SK-N-SH (cell line): ENCODE results near the gene NPIPB2. TPM values are rescaled to one million over a fixed set of nuclear protein-coding genes. Genes with fewer than 3 reads are reported as not detected.

Experiments
- CTCF ChIA-PET: fragments of 300-600, 350-600 bp; formaldehyde crosslinking; extraction: SDS; loops from one replicate; lab custom pipeline; 2021; lab: Yijun Ruan, JAX
- POLR2A ChIA-PET: fragments of 350-600 bp; sonication (Branson Sonifier 250); formaldehyde crosslinking; extraction: SDS; loops from one replicate; lab custom pipeline; 2020; ENCODE audit warnings: antibody characterized with exemption, inconsistent platforms; lab: Yijun Ruan, JAX
- DNase-seq: peaks from one replicate; pipeline ENCODE4 v3.0.0; 2012
- H2AFZ ChIP-seq: fragments of 200-600 bp; sonication (generic); 2 replicates; pipeline ENCODE4 v1.8.1; 2016; ENCODE audit warnings: antibody characterized with exemption, mild to moderate bottlenecking, low read depth
- H3F3A ChIP-seq: fragments of 200-600 bp; sonication (generic); replicated peaks from 2 replicates; pipeline ENCODE3; 2016; ENCODE audit warnings: antibody characterized with exemption, mild to moderate bottlenecking; ENCODE audit not compliant: insufficient read depth
- H3K27ac ChIP-seq, 2 experiments: fragments of 200-500 bp in 1 of 2; fragments of 200-600 bp in 1 of 2; sonication (Bioruptor generic) in 1 of 2; sonication (generic), shearing (Covaris generic) in 1 of 2; 2 replicates each; pipeline versions ENCODE4 v1.5.1 to v1.6.1; 2014 to 2016; ENCODE audit warnings: low read depth in 2 of 2, inconsistent platforms in 1 of 2, low read length in 1 of 2, mild to moderate bottlenecking in 1 of 2, mixed read lengths in 1 of 2
- H3K27me3 ChIP-seq: fragments of 200-600 bp; sonication (generic), shearing (Covaris generic); 2 replicates; pipeline ENCODE4 v1.6.1; 2016; ENCODE audit warnings: mixed run types; ENCODE audit not compliant: insufficient read depth
- H3K36me3 ChIP-seq, 2 experiments: fragments of 200-500 bp in 1 of 2; fragments of 200-600 bp in 1 of 2; sonication (Bioruptor generic) in 1 of 2; sonication (generic) in 1 of 2; replicated peaks in 1 of 2; 2 replicates each; pipeline versions ENCODE3 to v1.5.1; 2014 to 2016; ENCODE audit warnings: low read length in 1 of 2, mild to moderate bottlenecking in 1 of 2; ENCODE audit not compliant: insufficient read depth in 2 of 2, control insufficient read depth in 1 of 2
- H3K4me1 ChIP-seq, 2 experiments: fragments of 200-500 bp in 1 of 2; fragments of 200-600 bp in 1 of 2; sonication (Bioruptor generic) in 1 of 2; sonication (generic), shearing (Covaris generic) in 1 of 2; 2 replicates each; pipeline versions ENCODE4 v1.5.1 to v1.6.1; 2014 to 2016; ENCODE audit warnings: low read depth in 1 of 2, low read length in 1 of 2, mixed run types in 1 of 2; ENCODE audit not compliant: insufficient read depth in 2 of 2, control insufficient read depth in 1 of 2
- H3K4me2 ChIP-seq: fragments of 200-600 bp; sonication (generic), shearing (Covaris generic); 2 replicates; pipeline ENCODE4 v1.6.1; 2017; ENCODE audit warnings: mixed run types
- H3K4me3 ChIP-seq, 2 experiments: fragments of 200-500 bp in 1 of 2; fragments of 200-600 bp in 1 of 2; sonication (Bioruptor generic) in 1 of 2; sonication (generic), shearing (Covaris generic) in 1 of 2; 2 replicates each; pipeline versions ENCODE4 v1.5.1 to v1.8.1; 2014 to 2016; ENCODE audit warnings: low read depth in 2 of 2, inconsistent platforms in 1 of 2, low read length in 1 of 2, mild to moderate bottlenecking in 1 of 2, mixed read lengths in 1 of 2, moderate library complexity in 1 of 2
- H3K79me2 ChIP-seq: fragments of 200-600 bp; sonication (generic); 2 replicates; pipeline ENCODE4 v1.8.1; 2017; ENCODE audit warnings: mild to moderate bottlenecking; ENCODE audit not compliant: insufficient read depth
- H3K9ac ChIP-seq: fragments of 200-600 bp; sonication (generic); 2 replicates; pipeline ENCODE4 v1.6.1; 2017; ENCODE audit warnings: mixed run types
- H3K9me2 ChIP-seq: fragments of 200-600 bp; sonication (generic); 2 replicates; pipeline ENCODE4 v1.6.1; 2017; ENCODE audit warnings: mixed run types
- H3K9me3 ChIP-seq: fragments of 200-600 bp; sonication (generic); 2 replicates; pipeline ENCODE4 v1.6.1; 2017; ENCODE audit warnings: mixed run types, mild to moderate bottlenecking, moderate library complexity
- H4K20me1 ChIP-seq: fragments of 200-600 bp; sonication (generic); 2 replicates; pipeline ENCODE4 v1.6.1; 2017; ENCODE audit warnings: mild to moderate bottlenecking, mixed run types; ENCODE audit not compliant: insufficient read depth
- CTCF ChIP-seq: fragments of 200-600 bp; sonication (generic); IDR thresholded peaks from 2 replicates; pipeline ENCODE4 v1.6.1; 2017; ENCODE audit warnings: antibody characterized with exemption, mild to moderate bottlenecking, moderate library complexity
- EZH2phosphoT487 ChIP-seq: fragments of 200-600 bp; sonication (generic); IDR thresholded peaks from 2 replicates; pipeline ENCODE4 v1.6.1; 2017; ENCODE audit warnings: low read depth, mixed run types, mild to moderate bottlenecking, antibody characterized with exemption, moderate library complexity, borderline replicate concordance
- GABPA ChIP-seq: IDR thresholded peaks from 2 replicates; pipeline ENCODE4 v1.4.0; 2012; ENCODE audit warnings: low read depth, mild to moderate bottlenecking
- GATA2 ChIP-seq: sonication (generic); formaldehyde crosslinking; IDR thresholded peaks from 2 replicates; pipeline ENCODE4 v1.5.0; 2020; ENCODE audit warnings: mild to moderate bottlenecking, missing genetic modification reagents
- MAX ChIP-seq: IDR thresholded peaks from 2 replicates; pipeline ENCODE4 v1.4.0; 2012; ENCODE audit warnings: low read depth
- MEF2A ChIP-seq: IDR thresholded peaks from 2 replicates; pipeline ENCODE4 v1.4.0; 2012; ENCODE audit warnings: low read depth, borderline replicate concordance
- NRF1 ChIP-seq: IDR thresholded peaks from 2 replicates; pipeline ENCODE4 v1.6.1; 2012; ENCODE audit warnings: low read depth, mild to moderate bottlenecking, low read length
- RCOR1 ChIP-seq: fragments of 150-350 bp; IDR thresholded peaks from 2 replicates; pipeline ENCODE4 v1.6.1; 2017; ENCODE audit warnings: antibody characterized with exemption, low read length
- SMC3 ChIP-seq: IDR thresholded peaks from 2 replicates; pipeline ENCODE4 v1.6.1; 2012; ENCODE audit warnings: low read depth, low read length, improper control_type of control experiment
- WGBS: methylation state at CpG from one replicate; pipeline ENCODE4 v1.1.6; 2017; ENCODE audit warnings: low lambda C conversion rate; 5-methylcytosine and 5-hydroxymethylcytosine counted together
- polyA plus RNA-seq, 3 experiments: library from polyadenylated mRNA; depleted of rRNA; stranded (reverse); fragments of >200 nt; gene quantifications; 2 replicates each; pipeline ENCODE4 v1.2.3, GENCODE V29; 2012

The NPIPB2 gene
- polyA plus RNA-seq, 1 of the 3 experiments (the other 2 are of a cell fraction) = 9.3 TPM

GRCh38 chr16:11890231-11890965 is 51.4 kb downstream of the NPIPB2 start:
- peaks cover 45 to 79% of the 10 kb centered on the region in 2 experiments for H3K36me3 ChIP-seq
- H3K4me1 ChIP-seq = no peaks in the 10 kb centered on the region
- no peaks in the 10 kb centered on the region for H3K9me3 ChIP-seq
- no peak overlapping the region for H3K4me2 ChIP-seq
- CTCF ChIA-PET = no interaction called here
- H4K20me1 ChIP-seq = 0 out of 2 replicates have a peak, but pooled peaks cover 4% of the 10 kb centered on the region
- 96% methylated on average over 5 of the region's 5 CpGs for WGBS
- H3K27ac ChIP-seq = no peak overlapping the region
- H2AFZ ChIP-seq = no peak overlapping the region
- no peak for DNase-seq
- peaks cover 70% of the 10 kb centered on the region for H3K79me2 ChIP-seq
- peaks cover 24% of the 10 kb centered on the region for H3F3A ChIP-seq
- POLR2A ChIA-PET = no interaction called here
- TF ChIP-seq CTCF = no peak
- no peak for TF ChIP-seq NRF1
- no peak for TF ChIP-seq RCOR1
- no peak for TF ChIP-seq MEF2A
- TF ChIP-seq, all 33 proteins: peak for 0
- Histone ChIP-seq H3K27me3 (no peaks in the 10 kb centered on the region), H3K9me2 (no peaks in the 10 kb centered on the region), H3K4me3 (no peak overlapping the region), H3K9ac (no peak overlapping the region)

GRCh38 chr16:11886881-11887280 is 55.0 kb downstream of the NPIPB2 start:
- Histone ChIP-seq H3K36me3 (peaks cover 43 to 82% of the 10 kb centered on the region in 2 experiments), H3K4me3 (no peak overlapping the region), H3K9ac (no peak overlapping the region), H3K79me2 (peaks cover 53% of the 10 kb centered on the region; the same call in 1 of the 2 replicates), H3K9me3 (no peaks in the 10 kb centered on the region), H3F3A (peaks cover 31% of the 10 kb centered on the region), H2AFZ (no peak overlapping the region), H3K4me1 (no peaks in the 10 kb centered on the region), H3K27ac (no peak overlapping the region), H3K27me3 (no peaks in the 10 kb centered on the region), H3K9me2 (no peaks in the 10 kb centered on the region), H4K20me1 (no peaks in the 10 kb centered on the region), H3K4me2 (no peak overlapping the region)
- ChIA-PET CTCF (interaction anchor here (1.3 kb wide), 1 partner anchor 181 kb away, joined by 4 read pairs; no protein-coding TSS in a partner anchor), POLR2A (no interaction called here)
- DNase-seq = no peak
- TF ChIP-seq MAX = no peak
- TF ChIP-seq GATA2 (CRISPR knock-in tag) = no peak
- WGBS = 93% methylated on average over 6 of the region's 6 CpGs

GRCh38 chr16:11884035-11884434 is 57.8 kb downstream of the NPIPB2 start:
- Histone ChIP-seq H4K20me1 (no peaks in the 10 kb centered on the region), H3K9me3 (no peaks in the 10 kb centered on the region), H3K4me3 (no peak overlapping the region), H3K9ac (no peak overlapping the region)
- 97% methylated on average over 5 of the region's 5 CpGs for WGBS
- TF ChIP-seq GABPA (no peak), EZH2phosphoT487 (no peak), SMC3 (no peak), NRF1 (no peak)
- TF ChIP-seq, all 33 proteins: peak for 0
- Histone ChIP-seq H2AFZ (no peak overlapping the region), H3K36me3 (peaks cover 42 to 89% of the 10 kb centered on the region in 2 experiments), H3K79me2 (peaks cover 56% of the 10 kb centered on the region; the same call in 1 of the 2 replicates), H3F3A (peaks cover 28% of the 10 kb centered on the region), H3K9me2 (no peaks in the 10 kb centered on the region), H3K4me2 (no peak overlapping the region), H3K27me3 (no peaks in the 10 kb centered on the region), H3K27ac (no peak overlapping the region), H3K4me1 (no peaks in the 10 kb centered on the region)
- no peak for DNase-seq
- ChIA-PET POLR2A (no interaction called here), CTCF (no interaction called here)
